Coronary artery (tissue), 2 donors: ENCODE measurements around the gene GHDC.

Source experiments
- DNase-seq: peaks from one replicate; pipeline ENCODE4 v3.0.0-alpha.2; 2017; ENCODE audit warnings: low spot score
- H3K27ac ChIP-seq, 2 donors: fragments of 200-600 bp; sonication (generic); one replicate each; pipeline ENCODE4 v1.5.1; 2016 to 2019
- H3K4me3 ChIP-seq: fragments of 200-600 bp; sonication (generic); 2 replicates; pipeline ENCODE4 v1.5.1; 2016; ENCODE audit warnings: mild to moderate bottlenecking, moderate library complexity
- TF ChIP-seq, protein P1 (sequence below): fragments of 200-600 bp; sonication (generic); IDR thresholded peaks from one replicate; pipeline ENCODE4 v1.5.1; 2019; ENCODE audit warnings: antibody characterized with exemption

The GHDC gene

DNA sequence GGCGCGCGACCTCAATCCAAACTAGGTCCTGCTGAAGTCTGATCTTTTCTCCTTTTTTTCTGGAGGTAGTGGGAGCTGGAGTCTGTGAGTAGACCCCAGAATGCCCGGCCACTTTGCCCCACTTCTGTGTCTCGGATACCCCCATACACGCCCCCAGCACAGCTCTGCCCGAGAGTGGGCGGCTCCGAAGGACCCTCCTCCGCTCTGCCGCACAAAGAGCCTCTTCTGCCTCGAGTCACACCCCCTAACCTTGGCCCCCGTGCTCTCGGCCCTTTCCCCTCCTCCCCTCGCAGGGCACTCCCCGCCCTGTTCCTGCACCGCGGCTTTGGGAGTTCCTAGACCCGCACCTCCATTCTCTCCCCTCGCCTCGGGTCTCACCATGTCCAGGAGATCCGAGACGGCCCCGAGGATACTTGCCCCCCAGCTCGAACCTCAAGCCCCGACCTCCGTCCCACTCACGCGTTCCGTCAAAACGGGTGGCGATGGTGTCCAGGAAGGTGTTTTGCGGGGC is 13.8 kb downstream of the GHDC start:
- Histone ChIP-seq H3K27ac (no peak overlapping the region), H3K4me3 (peak overlapping the region; percentile 67)
- TF ChIP-seq, protein P1, sequence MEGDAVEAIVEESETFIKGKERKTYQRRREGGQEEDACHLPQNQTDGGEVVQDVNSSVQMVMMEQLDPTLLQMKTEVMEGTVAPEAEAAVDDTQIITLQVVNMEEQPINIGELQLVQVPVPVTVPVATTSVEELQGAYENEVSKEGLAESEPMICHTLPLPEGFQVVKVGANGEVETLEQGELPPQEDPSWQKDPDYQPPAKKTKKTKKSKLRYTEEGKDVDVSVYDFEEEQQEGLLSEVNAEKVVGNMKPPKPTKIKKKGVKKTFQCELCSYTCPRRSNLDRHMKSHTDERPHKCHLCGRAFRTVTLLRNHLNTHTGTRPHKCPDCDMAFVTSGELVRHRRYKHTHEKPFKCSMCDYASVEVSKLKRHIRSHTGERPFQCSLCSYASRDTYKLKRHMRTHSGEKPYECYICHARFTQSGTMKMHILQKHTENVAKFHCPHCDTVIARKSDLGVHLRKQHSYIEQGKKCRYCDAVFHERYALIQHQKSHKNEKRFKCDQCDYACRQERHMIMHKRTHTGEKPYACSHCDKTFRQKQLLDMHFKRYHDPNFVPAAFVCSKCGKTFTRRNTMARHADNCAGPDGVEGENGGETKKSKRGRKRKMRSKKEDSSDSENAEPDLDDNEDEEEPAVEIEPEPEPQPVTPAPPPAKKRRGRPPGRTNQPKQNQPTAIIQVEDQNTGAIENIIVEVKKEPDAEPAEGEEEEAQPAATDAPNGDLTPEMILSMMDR: no peak
- no peak for DNase-seq

DNA sequence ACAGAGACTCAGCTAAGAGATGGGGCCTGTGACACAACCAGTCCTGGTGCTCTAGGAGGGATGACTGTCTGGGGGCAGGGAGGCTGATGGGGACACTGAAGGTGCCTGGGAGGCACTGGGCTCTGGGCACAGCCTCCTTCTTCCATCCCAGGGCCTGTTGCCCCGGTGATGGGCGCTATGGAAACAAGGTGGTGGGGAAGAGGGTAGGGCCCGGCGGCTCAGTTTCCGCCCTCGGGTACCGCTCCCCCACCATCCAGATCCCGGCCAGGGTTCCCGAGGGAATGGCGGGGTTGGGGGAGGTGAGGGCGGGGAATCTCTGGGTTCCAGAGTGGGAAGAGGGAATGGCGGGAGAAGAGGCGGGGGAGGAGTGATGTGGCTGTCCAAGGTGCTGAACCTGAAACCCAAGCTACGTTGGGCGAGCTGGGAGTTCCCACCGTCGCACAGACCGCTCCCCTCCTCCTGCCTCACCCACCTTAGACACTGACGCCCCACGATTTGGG is 14.3 kb downstream of the GHDC start:
- DNase-seq: no peak
- Histone ChIP-seq H3K4me3 (peak overlapping the region; percentile 67), H3K27ac (no peak overlapping the region)
- TF ChIP-seq, protein P1: no peak

DNA sequence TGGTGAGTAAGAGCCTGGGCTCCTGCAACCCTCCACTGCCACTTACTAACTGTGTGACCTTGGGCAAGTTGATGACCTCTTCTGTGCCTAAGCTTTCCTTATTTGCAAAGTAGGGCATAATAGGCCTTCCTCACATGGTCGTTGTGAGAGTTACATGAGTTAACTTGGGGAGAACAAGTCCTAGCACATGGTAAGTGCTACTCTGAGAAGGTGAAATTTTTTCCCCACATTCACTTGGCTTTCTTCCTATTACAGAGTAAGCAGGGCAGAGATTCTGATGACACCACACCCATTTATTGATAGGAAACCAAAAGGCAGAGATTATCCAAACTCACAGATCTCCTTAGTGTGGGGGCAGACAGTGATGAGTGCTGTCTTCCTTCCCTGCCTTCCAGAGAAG is 15.0 kb downstream of the GHDC start:
- Histone ChIP-seq H3K4me3 (no peak overlapping the region), H3K27ac (no peak overlapping the region)
- DNase-seq: no peak
- TF ChIP-seq, protein P1: no peak

DNA sequence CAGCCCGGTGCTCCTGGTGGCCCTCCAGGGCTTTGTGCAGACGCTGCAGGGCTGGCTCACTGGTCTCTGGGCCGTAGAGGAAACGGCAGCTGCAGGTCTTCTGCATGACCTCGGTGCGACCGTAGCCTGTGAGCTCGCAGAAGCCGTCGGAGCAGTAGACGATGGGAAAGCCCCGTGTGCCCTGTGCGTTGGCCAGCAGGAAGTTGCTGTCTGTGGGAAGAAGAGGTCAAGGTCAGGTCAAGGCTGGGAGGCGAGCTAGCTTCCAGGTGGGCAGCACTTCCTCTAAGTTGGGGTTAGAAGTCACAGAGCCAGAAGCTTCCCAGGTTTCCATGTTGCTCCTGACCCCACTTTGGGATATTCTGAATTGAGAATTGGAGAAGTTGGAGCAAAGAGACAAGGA is 15.5 kb downstream of the GHDC start:
- Histone ChIP-seq H3K27ac (no peak overlapping the region), H3K4me3 (no peak overlapping the region)
- no peak for DNase-seq
- TF ChIP-seq, protein P1: no peak

DNA sequence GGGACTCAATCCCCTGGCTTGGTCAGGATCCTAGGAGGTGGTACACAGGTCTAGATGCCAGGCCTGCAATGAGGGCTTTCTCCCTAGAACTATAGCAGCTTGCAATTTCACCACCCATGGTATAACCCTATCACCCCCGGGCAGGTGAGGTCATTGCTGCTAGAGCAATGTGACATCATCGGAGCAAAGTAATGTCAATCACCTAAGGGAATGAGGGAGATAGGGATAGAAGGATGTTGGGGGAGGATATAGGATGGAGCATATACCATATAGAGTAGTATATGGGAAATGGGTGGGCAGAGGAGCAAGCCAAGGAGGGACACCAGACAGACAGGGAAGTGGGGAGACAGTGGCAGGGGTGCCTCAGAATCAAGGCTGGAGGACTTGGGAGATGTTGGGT is 16.6 kb downstream of the GHDC start:
- DNase-seq: no peak
- TF ChIP-seq, protein P1: no peak
- no peak overlapping the region for H3K4me3 ChIP-seq
- H3K27ac ChIP-seq: no peak overlapping the region

DNA sequence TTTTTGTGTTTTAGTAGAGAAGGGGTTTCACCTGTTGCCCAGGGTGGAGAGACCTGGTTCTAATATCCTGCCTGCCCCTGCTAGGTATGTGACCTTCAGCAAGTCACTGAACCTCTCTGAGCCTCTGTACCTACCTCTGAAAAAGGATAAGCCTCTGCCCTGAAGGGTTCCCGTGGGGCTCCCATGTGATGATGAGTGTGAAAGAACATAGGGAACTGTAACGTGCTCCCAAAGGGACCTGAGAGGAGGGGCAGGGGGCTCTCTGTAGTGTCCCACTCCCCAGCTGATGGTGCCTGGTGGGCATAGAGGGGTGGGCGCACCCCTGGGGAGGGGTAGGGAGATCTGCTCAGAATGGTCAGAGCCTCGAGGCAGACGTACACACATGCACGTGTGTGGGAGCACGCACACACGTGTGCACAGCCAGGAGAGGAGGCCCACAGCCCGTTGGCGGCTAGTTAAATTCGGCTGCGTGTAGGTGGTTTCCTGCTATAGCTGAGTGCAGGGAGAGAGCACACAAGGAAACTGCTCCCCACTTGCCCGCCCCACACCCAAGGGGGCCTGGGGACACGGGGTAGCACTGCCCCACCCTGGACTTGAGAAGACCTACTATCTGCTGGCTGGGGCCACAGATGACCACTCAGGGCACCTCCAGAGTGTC is 20.0 kb downstream of the GHDC start:
- TF ChIP-seq, protein P1: no peak

DNA sequence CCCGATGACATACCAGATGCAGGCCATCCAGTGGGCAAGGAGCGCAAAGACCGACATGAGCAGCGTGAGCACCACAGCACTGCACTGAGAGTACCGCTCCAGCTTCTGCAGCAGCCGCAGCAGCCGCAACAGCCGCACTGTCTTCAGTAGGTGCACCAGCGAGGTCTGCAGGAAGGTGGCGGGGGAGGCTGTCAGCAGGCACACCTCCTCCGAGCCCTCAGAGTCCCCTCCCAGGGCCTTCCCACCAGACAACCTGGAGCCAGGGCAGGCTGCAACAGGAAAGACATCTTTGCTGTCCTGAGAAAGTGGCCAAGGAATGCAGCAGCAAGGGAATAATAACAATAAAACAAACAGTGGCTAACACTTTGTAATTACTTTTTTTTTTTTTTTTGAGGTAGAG is 22.5 kb downstream of the GHDC start:
- DNase-seq: no peak
- Histone ChIP-seq H3K4me3 (no peak overlapping the region), H3K27ac (no peak overlapping the region)
- TF ChIP-seq, protein P1: no peak

More for the DNA sequence above, 20.0 kb downstream of the GHDC start:
- Histone ChIP-seq H3K27ac (no peak overlapping the region), H3K4me3 (no peak overlapping the region)
- DNase-seq: no peak
